Measurements from ENCODE around the gene GFRA1.

GFRA1 gene

DNA sequence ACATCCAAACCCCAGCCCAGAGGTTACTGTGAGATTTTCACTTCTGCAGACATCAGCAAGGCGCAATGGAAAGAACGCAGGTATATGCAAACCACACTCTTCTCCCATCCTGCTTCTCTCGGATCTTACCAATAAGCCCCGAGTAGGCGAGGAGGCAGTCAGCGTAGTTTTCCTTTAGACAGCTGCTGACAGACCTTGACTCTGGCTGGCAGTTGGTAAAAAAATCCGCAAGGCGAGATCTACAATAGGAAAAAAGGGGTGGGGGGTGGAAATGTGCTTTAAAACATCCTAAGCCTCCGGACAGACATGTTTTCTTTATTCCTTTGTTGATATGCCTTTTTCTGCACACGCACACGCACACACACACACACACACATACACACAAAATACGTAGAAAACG, 176.5 kb downstream of the GFRA1 start:
- TF ChIP-seq, protein P1, sequence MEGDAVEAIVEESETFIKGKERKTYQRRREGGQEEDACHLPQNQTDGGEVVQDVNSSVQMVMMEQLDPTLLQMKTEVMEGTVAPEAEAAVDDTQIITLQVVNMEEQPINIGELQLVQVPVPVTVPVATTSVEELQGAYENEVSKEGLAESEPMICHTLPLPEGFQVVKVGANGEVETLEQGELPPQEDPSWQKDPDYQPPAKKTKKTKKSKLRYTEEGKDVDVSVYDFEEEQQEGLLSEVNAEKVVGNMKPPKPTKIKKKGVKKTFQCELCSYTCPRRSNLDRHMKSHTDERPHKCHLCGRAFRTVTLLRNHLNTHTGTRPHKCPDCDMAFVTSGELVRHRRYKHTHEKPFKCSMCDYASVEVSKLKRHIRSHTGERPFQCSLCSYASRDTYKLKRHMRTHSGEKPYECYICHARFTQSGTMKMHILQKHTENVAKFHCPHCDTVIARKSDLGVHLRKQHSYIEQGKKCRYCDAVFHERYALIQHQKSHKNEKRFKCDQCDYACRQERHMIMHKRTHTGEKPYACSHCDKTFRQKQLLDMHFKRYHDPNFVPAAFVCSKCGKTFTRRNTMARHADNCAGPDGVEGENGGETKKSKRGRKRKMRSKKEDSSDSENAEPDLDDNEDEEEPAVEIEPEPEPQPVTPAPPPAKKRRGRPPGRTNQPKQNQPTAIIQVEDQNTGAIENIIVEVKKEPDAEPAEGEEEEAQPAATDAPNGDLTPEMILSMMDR (IDR thresholded peaks at IDR 0.05; ENCODE audit: extremely low read depth, missing control alignments) = no peak
- no peak for DNase-seq (ENCODE audit: low spot score)

DNA sequence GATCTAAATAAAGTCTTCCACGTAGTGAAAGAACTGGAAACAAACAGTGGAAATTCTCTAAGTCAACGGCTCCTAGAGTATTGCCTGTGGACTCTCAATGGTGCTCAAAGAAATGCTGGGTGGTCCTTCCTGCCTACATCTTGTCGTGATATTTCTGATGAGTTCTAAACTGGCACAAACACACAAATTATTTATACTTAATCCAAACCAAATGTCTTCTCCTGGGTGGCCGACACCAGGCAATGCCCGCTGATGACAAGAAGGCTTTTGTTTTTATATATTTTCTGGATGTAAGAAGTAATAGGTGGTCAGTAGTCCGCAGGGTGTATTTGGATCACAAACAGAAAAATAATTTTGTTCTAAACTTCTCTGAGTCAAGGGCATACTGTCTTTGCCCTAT, 178.7 kb downstream of the GFRA1 start:
- no peak for DNase-seq (ENCODE audit: low spot score)
- TF ChIP-seq, protein P1 (IDR thresholded peaks at IDR 0.05; ENCODE audit: extremely low read depth, missing control alignments) = no peak

DNA sequence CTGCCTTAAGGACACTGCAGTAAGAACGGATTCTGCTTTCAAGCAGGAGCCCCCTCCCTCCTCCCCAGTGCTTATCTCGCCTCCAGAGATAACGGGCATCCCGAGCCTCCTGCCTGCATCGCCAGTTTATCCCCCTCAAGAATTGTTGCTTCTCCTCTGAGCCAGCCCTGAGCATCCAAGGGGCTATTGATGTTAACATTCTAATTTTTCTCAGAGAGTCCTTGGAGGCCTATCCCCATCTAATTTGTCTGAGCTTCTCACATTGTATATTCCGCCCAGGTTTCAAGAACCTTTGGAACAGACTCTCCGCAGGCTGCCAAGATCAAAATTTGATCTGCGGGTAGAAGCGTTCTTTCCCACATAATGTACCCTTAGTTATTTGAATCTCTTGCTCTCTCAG, 180.0 kb downstream of the GFRA1 start:
- DNase-seq (ENCODE audit: low spot score) = no peak
- TF ChIP-seq, protein P1 (IDR thresholded peaks at IDR 0.05; ENCODE audit: extremely low read depth, missing control alignments) = no peak

DNA sequence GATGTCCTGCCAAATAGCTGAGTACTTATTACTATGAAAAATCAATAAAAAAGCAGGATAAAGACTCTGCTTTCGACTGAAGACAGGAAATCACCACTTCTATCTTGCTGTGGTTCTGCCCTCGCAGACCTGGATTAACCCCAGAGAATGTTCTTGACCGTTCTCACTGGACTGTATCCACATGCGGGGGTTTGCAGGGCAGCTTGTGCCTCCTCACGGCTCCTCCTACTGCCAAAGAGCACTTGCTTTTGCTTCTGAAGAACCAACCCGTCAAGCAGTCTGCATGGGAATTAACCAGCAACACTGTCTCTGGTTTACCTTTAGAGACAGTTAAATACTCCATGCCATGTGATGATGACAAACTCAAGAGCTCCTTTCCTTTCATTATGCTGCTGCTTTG, 184.0 kb downstream of the GFRA1 start:
- TF ChIP-seq, protein P1 (IDR thresholded peaks at IDR 0.05; ENCODE audit: extremely low read depth, missing control alignments) = no peak
- no peak for DNase-seq (ENCODE audit: low spot score)

DNA sequence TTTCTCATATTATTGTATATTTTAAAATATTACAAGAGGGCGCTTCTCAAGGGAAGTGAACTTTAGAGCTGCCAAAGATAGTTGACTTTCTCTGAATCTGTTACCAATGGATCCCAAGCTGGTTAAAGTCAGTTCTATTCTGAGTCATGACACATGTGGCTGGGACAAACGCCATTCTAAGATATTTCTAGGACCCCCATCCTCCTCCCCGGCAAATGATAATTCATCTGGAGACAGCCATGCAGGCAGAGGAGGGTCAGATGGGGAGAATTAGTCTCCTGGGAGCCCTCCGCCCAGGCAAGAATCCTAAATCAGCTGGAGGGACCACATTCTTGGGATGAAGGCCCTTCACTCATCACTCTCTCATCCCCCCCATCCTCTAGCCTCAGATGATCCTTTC, 187.7 kb downstream of the GFRA1 start:
- TF ChIP-seq, protein P1 (IDR thresholded peaks at IDR 0.05; ENCODE audit: extremely low read depth, missing control alignments) = no peak
- DNase-seq (ENCODE audit: low spot score) = no peak

DNA sequence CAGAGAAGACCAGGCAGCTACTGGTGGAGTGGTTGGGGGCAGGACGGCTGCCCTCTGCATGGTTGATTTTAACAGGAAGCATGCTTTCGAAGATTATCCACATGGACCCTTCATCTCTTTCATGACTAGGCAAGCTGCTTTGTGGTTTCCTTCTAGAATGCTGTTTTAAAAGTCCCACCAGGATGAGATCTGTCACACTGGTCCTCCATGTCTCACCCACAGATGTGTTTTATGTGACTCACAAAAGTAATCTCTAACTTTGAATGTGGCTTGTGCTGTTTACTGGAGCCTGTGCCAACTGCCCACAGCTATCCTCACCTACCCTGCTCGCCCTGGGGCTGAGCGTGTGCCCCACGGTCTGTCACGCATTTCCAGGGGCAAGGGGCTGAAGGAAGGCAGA, 188.8 kb downstream of the GFRA1 start:
- TF ChIP-seq, protein P1 (IDR thresholded peaks at IDR 0.05; ENCODE audit: extremely low read depth, missing control alignments) = no peak
- no peak for DNase-seq (ENCODE audit: low spot score)

DNA sequence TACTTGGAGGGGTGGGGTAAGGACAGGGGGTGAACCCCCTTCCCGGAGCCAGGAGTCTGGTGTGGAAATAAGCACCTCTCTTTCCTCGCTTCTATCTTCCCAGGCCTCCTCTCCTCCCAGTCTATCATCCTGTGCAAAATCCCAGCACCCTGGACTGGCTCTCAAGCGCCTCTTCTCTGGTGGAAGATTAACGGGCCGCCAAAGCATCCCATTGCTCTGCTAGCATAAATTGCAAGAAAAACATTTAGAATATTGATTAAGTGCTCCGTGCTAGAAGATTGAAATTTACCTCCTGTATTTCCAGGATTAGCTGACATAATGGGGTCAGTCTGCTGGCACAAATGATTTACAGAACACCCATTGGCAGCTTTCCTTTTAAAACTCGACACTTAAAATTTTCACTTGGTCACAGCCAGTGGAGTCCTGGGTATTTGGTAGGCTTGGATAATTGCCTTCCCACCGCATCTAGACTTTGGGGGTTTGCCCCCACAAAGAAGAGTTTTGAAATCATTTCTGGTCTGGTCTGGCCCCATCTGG, 189.7 kb downstream of the GFRA1 start:
- DNase-seq (ENCODE audit: low spot score) = no peak
- TF ChIP-seq, protein P1 (IDR thresholded peaks at IDR 0.05; ENCODE audit: extremely low read depth, missing control alignments) = no peak

Data from GM20000 (cell line).